ENCODE data around the gene SUMF1.
"Not testable (repeated sequence)": the region's sequence is repeated elsewhere in the genome, so short reads cannot be mapped to it uniquely, and the experiment has no call there.

SUMF1 gene

GRCh38 chr3:4461468-4462090 lies 5.5 kb downstream of the SUMF1 start:
- DNase-seq (ENCODE audit: low read depth in 3 of 3), result no peak

DNA sequence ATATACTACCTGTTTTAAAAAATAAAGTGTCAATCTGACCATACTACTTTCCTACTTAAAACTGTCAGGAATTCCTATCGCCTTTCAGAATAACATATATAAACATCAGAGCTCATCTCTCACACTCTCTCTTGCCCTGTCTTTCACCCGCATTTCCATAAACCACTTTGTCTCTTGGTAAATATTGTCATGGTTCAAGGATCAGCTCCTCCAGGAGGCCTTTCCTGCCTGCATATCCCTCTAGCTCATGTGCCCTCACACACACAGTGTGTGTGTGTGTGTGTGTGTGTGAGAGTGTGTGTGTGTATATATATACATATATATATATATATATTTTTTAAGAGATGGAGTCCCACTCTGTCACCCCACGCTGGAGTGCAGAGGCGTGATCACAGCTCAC lies 6.7 kb downstream of the SUMF1 start:
- no peak for DNase-seq (ENCODE audit: low read depth in 3 of 3)

DNA sequence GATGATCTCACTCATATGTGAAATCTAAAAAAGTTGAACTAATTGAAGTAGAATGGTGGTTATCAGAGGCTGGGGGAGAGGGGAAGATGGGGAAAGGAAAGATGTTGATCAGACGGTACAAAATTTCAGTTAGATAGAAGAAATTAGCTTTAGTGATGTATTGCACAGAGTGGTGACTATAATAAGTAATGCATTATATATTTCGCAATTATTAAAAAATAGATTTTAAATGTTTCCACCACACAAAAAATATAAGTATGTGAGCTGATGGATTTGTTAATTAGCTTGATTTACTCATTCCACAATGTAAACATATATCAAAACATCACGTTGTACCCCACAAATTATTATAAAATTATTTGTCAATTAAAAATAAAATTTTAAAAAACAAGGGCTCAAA lies 8.1 kb downstream of the SUMF1 start:
- no peak for DNase-seq (ENCODE audit: low read depth in 3 of 3)

- DNase-seq (ENCODE audit: low read depth in 3 of 3), result not testable (repeated sequence)
Measured at GRCh38 chr3:4456780-4457179, 10.3 kb downstream of the SUMF1 start.

GRCh38 chr3:4454142-4454541 lies 12.9 kb downstream of the SUMF1 start:
- DNase-seq (ENCODE audit: low read depth in 3 of 3), result no peak

DNA sequence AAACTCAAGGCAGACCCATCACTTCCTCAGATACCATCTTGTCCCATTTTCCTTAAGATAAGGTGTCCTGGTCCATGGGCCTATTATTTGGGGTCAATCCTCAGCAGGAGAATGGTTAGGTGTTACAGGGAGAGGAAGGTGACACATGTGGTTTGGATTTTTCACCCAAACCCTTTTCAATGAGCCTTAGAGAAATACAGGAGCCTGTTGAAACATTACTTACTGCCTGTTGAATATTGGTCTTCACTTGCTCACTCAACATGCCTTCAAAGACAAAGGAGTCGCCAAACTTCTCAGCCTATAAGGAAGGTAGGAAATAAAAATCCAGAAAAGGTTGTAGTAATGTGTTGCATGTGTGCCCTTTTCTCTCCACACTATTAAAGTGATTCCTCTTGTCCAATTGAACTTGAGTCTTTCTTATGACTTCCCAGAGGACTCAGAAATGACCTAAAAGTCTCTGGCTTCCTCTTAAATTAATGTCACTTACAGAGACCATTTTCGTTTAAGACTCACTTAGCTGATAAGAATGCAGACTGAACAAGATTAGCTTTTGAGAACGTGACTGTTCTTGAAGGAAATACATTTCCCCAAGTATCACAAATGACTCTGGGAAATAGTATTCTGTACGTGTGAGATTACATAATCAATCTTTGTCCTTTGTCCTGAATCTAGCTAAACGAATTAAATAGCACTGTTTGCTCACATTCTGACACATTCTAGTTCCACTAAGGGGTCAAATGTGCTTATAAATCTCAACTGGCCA lies 17.8 kb downstream of the SUMF1 start:
- DNase-seq (ENCODE audit: low read depth in 3 of 3), result no peak

DNA sequence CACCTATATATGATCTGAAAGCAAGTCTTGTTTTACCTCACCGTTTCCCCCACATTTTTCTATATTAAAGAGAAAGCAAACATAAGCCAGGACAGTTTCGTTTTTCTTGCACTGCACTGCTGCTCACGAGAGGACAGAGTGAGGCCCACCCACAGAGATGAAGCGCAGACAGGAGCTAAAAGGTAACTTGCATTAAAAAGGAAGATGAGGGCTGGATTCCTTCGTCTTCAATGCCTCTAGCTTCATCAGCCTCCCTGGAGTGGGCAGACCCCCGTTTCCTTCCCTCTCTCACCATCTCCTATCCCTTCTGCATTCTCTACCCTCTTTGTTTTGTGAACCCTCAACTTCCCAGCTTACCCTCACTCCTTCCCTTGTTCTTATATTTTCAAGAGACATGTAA lies 18.9 kb downstream of the SUMF1 start:
- no peak for DNase-seq (ENCODE audit: low read depth in 3 of 3)

GRCh38 chr3:4447295-4447999 lies 19.6 kb downstream of the SUMF1 start:
- no peak for DNase-seq (ENCODE audit: low read depth in 3 of 3)

DNA sequence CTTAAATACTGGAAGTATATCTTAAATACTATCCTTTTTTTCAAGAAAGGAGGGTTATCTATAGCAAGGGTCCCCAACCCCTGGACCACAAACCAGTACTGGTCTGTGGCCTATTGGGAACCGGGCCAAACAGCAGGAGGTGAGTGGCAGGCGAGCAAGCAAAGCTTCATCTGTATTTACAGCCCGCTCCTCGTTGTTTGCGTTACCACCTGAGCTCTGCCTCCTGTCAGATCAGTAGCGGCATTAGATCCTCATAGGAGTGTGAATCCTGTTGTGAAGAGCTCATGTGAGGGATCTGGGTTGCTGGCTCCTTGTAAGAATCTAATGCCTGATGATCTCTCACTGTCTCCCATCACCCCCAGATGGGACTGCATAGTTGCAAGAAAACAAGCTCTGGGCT lies 26.1 kb downstream of the SUMF1 start:
- DNase-seq (ENCODE audit: low read depth in 3 of 3), result no peak

GRCh38 chr3:4438296-4438695 lies 28.8 kb downstream of the SUMF1 start:
- no peak for DNase-seq (ENCODE audit: low read depth in 3 of 3)

- no peak for DNase-seq (ENCODE audit: low read depth in 3 of 3)
Measured at GRCh38 chr3:4432259-4432658, 34.8 kb downstream of the SUMF1 start.

- no peak for DNase-seq (ENCODE audit: low read depth in 3 of 3)
Measured at GRCh38 chr3:4429648-4430350, 37.3 kb downstream of the SUMF1 start.

GRCh38 chr3:4426782-4427344 lies 40.2 kb downstream of the SUMF1 start:
- DNase-seq (ENCODE audit: low read depth in 3 of 3), result no peak

DNA sequence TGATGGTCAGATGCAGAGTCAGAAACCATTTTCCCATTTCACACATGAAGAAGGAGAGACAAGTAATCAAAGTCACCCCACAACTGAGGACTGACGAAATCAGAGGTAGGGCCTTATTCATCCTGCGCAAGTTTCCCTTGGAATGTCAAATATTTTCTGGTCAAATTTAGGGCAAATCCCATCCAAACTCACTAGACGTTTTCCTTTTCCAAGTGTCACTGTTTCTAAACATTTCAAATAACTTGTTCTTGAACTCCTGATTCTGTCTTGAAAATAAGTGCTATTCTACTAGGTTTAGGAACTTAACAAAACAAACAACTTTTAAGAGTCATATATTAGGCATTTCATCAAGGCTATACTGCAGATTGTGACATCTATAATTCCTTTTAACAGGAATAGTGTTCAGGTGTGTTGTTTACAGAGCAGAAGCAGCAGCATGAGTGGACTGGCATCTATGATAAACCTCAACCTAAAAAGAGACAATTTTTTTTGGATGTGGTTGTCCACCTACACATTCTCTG lies 40.7 kb downstream of the SUMF1 start:
- DNase-seq (ENCODE audit: low read depth in 3 of 3), result no peak

GRCh38 chr3:4425707-4426106 lies 41.4 kb downstream of the SUMF1 start:
- DNase-seq (ENCODE audit: low read depth in 3 of 3), result peak in 2 of 3 donors; percentile 22 to 45

- DNase-seq (ENCODE audit: low read depth in 3 of 3), result no peak
Measured at GRCh38 chr3:4425055-4425454, 42.0 kb downstream of the SUMF1 start.

- DNase-seq (ENCODE audit: low read depth in 3 of 3), result peak in 2 of 3 donors; percentile 24 to 32
Measured at GRCh38 chr3:4421121-4421520, 45.9 kb downstream of the SUMF1 start.

GRCh38 chr3:4419920-4420319 lies 47.1 kb downstream of the SUMF1 start:
- DNase-seq (ENCODE audit: low read depth in 3 of 3), result no peak

DNA sequence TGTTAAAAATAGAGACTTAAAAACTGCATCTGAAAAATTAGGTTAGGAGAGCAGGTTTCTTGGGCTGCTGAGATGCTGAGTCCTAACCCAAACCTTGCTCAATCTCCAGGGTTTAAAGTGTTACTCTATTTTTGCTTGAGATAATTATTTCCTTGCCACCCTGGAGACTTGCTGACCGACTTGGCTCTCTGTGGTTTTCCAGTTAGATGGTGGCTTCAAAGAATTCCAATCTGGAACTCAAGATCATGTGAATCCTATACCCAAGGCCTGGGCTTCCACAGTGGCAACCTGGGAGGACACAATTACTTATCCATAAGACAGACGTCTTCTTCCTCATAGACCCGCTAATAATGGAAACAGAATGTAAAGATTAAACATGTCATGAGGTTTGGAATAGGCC lies 47.7 kb downstream of the SUMF1 start:
- DNase-seq (ENCODE audit: low read depth in 3 of 3), result no peak

DNA sequence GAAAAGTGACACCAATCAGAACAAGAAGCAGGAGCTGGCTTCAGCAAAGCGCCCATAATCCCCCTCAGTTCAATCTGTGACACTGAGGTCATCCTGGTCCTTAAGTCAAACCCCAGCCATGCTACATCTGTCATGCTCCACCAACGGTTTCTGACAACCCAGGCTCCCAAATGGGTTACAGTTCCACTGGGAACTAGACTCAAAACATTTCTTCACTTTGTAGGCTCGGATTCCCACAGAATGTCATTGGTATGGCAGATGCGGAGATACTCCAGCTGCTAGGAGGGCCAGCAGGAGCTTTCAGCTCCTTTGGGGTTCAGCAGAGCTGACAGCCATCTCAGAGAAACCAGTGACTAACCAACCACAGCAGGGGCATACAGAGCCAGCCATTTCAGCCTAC lies 48.9 kb downstream of the SUMF1 start:
- peak in 1 of 3 donors; percentile 11 for DNase-seq (ENCODE audit: low read depth in 3 of 3)

DNA sequence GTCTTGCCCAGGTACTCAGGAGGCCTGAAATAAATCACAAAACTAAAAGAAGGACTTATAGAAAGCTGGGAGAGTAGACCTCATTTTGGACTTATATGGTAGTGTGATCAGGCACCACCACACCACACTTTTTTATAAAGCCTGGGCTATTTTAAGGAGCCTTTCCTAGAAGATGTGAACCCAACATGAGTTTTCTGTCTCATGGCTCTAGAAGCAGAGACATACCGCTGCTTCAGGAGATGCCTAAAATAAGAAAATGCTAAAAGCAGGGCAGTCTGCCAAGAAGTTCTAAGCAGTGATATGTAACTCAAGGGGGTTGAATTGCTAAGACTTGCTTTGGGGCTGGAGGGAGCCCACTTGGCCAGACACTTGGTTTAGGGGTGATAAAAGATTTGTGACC lies 49.6 kb downstream of the SUMF1 start:
- DNase-seq (ENCODE audit: low read depth in 3 of 3), result no peak

GRCh38 chr3:4416961-4417360 lies 50.1 kb downstream of the SUMF1 start:
- peak in 1 of 3 donors; percentile 46 for DNase-seq (ENCODE audit: low read depth in 3 of 3)
